GM10266 (cell line): ENCODE data around the gene RMDN3.

Experiments
- DNase-seq: peaks from one replicate; pipeline ENCODE4 v3.0.0; 2012; ENCODE audit errors: extremely low spot score
- TF ChIP-seq, protein P1 (sequence below): IDR thresholded peaks from 2 replicates; pipeline ENCODE4 v1.5.1; 2012; ENCODE audit warnings: mild to moderate bottlenecking, low read depth; ENCODE audit not compliant: control insufficient read depth, insufficient read depth; ENCODE audit errors: missing control alignments

Gene RMDN3

DNA sequence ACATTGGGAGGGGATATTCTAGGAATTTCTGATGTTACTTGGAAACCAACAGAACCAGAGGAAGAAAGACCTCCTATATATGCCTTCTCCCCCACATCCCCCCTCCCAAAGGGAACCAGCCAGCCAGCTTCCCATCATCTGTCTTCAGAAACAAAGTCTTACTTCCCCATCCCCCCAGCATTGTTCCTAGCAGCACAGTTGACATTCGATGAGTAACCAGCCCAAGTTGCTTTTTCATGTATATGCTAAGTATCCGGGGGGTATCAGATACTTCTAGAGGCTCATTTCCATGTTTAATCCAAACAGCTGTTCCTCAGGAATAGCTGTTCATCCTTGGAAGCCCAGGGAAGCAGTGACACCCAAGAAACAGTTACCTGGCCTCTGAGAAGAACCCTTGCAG lies 16.0 kb downstream of the RMDN3 start:
- DNase-seq: no peak
- TF ChIP-seq, protein P1, sequence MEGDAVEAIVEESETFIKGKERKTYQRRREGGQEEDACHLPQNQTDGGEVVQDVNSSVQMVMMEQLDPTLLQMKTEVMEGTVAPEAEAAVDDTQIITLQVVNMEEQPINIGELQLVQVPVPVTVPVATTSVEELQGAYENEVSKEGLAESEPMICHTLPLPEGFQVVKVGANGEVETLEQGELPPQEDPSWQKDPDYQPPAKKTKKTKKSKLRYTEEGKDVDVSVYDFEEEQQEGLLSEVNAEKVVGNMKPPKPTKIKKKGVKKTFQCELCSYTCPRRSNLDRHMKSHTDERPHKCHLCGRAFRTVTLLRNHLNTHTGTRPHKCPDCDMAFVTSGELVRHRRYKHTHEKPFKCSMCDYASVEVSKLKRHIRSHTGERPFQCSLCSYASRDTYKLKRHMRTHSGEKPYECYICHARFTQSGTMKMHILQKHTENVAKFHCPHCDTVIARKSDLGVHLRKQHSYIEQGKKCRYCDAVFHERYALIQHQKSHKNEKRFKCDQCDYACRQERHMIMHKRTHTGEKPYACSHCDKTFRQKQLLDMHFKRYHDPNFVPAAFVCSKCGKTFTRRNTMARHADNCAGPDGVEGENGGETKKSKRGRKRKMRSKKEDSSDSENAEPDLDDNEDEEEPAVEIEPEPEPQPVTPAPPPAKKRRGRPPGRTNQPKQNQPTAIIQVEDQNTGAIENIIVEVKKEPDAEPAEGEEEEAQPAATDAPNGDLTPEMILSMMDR: no peak

- TF ChIP-seq, protein P1: no peak
- DNase-seq: no peak
Observed at GRCh38 chr15:40737048-40737447, 18.0 kb downstream of the RMDN3 start.

GRCh38 chr15:40736575-40736974 lies 18.5 kb downstream of the RMDN3 start:
- TF ChIP-seq, protein P1: no peak
- no peak for DNase-seq

DNA sequence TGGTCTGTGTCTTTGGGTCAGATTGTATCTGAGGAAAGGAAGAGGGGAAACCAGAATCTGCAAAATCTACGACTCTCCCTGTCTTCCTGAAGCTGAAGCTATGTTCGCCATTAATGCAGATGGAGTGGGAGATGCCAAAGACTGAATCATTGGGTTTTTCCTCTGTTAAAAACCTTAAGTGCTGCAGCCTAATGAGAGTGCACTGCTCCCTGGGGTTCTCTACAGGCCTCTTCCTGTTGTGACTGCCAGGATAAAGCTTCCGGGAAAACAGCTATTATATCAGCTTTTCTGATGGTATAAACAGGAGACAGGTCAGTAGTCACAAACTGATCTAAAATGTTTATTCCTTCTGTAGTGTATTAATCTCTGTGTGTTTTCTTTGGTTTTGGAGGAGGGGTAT lies 24.0 kb downstream of the RMDN3 start:
- DNase-seq: no peak
- TF ChIP-seq, protein P1: no peak

GRCh38 chr15:40723919-40724318 lies 31.1 kb downstream of the RMDN3 start:
- DNase-seq: no peak
- TF ChIP-seq, protein P1: no peak

DNA sequence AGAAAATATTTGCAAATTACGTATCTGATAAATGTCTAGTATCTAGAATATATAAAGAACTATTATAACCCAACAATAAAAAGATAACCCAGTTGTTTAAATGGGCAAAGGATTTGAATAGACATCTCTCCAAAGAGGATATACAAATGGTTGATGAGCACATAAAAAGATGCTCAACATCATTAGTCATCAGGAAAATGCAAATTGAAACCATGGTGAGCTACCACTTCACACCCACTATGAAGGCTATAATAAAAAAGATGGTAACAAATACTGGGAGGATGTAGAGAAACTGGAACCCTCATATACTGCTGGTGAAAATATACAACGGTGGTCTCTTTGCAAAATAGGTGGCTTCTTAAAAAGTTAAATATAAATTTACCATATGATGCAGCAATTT lies 32.1 kb downstream of the RMDN3 start:
- DNase-seq: no peak
- TF ChIP-seq, protein P1: no peak

GRCh38 chr15:40722354-40722753 lies 32.7 kb downstream of the RMDN3 start:
- TF ChIP-seq, protein P1: no peak
- no peak for DNase-seq
